CD4-positive, alpha-beta T cell treated with Interleukin-17A for 4 hours (primary cell): ENCODE results near the gene CPSF4L.

Experiments used
- DNase-seq: peaks from one replicate; pipeline ENCODE4 v3.0.0-alpha.2; 2020; ENCODE audit warnings: mixed read lengths

The CPSF4L gene

DNA sequence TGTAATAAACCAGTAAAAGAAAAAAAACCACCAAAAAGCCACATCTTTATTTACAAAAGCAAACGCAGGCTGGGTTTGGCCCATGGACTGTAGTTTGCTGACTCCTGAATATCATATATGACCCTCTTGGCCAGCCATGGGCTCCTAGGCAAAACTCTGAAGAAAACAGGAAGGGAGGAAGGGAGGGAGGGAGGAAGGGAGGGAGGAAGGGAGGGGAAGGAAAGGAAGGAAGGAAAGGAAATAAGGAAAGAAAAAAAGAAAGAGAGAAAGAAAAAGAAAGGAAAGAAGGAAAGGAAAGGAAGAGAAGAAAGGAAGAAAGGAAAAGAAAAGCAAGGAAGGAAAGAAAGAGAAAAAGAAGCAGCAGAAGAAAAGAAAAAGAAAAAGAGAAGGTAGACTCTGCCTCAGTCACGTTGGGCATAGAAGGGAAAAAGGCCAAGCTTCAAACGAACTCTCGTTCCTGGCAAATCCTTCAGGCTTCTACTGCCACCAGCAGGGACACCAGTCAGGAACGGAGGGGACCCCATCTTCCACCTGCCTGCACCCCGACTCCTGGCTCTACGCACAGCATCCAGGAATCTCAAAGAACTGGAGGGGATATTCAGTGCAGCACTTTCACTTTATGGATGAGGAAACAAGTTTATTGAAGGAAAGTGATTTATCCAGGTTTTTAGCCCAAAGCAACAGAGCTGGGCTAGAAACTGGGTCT, 28.0 kb upstream of the CPSF4L start:
- no peak for DNase-seq

- no peak for DNase-seq
Measured at GRCh38 chr17:73288534-73289302, 27.0 kb upstream of the CPSF4L start.

DNA sequence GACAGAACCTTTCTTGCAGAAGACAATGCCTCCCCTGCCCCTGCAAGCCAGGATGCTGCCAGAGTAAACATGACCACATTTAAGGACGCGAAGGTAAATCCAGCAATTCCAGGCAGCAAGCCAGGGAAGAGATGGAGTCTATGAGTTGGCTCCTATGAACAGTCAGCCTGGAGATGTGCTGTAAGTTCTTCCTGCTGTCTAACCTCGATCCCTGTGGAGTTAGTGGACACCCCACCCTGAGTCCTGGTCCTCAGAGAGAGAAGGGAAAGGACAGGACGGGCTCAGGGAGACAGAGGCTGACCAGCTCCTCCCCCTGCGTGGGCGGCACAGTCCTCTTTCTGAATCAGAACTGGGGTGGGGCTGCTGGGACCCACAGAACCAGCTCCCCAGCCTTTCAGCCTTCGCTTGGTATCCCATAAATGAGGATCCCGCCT, 25.2 kb upstream of the CPSF4L start:
- DNase-seq, result no peak

- no peak for DNase-seq
Measured at GRCh38 chr17:73285916-73286862, 24.5 kb upstream of the CPSF4L start.

DNA sequence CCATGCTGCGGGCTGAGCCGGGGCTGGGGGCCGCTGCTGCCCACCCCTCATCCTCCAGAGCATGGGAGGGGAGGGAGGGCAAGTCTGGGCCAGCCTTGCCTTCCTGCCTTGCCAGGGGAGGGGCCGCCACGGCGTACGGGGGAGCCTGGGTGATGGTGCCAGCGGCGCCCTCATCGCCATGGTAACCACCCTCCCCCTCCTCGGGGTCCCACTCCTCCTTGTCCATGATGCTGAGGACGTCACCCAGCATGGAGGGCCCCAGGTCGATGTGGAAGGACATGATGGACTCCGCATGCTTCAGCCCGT, 23.9 kb upstream of the CPSF4L start:
- DNase-seq, result no peak

- DNase-seq, result no peak
Measured at GRCh38 chr17:73284906-73285602, 23.4 kb upstream of the CPSF4L start.

DNA sequence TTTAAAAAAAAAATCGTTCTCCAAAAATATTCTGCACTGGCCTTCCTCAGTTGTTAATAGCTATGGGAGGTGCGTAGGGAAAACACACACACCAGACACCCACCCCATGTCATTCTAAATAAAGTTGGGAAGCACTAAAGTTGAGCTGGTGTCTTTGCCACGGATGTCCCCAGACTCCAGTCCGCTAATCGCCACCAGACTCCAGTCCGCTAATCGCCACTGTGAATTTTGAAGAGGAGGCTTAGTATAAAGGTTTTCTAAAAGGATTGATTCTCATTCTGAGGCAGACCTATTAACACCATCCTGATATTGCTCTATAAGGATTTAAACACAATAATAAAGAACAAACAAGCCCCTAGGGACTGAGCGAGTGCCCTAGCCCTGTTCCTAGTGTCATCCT, 22.7 kb upstream of the CPSF4L start:
- no peak for DNase-seq

DNA sequence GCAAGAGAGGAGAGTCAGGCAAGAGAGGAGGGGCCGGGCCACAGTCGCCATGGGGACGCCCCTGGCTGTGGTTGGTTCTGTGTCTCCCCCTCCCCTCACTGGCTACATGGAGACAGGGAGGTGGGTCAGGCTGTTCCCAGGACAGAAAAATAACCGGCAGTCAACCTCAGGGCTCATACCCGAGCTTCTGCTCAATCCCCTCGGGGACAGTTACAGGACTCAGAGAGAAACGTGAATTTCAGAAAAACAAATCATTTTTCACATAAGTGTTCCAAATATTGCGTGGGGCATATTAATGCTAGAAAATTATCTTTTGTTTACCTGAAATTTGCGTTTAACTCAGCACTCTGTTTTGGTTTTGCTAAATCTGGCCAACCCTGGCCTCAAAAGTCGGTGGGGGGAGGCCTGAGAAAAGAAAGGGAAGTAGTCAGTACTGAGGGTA, 22.2 kb upstream of the CPSF4L start:
- DNase-seq, result no peak

DNA sequence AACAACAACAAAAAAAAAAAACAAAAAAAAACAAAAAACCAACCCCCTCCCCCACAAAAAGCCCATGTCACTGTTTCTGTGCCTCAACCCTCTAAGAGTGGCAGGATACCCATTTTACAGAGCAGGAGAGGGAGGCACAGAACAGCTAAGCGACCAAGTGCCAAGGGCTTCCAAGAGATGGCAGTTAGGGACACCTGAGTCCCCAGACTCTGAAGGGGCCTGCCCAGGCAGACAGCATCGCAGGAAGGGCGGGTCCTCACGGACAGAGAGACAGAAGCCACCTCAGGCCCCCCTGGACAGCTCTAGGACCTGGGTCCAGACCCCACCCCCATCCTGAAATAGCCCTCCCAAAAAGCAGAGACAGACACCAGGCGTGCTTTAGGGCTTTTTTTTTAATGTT, 21.6 kb upstream of the CPSF4L start:
- DNase-seq, result no peak

DNA sequence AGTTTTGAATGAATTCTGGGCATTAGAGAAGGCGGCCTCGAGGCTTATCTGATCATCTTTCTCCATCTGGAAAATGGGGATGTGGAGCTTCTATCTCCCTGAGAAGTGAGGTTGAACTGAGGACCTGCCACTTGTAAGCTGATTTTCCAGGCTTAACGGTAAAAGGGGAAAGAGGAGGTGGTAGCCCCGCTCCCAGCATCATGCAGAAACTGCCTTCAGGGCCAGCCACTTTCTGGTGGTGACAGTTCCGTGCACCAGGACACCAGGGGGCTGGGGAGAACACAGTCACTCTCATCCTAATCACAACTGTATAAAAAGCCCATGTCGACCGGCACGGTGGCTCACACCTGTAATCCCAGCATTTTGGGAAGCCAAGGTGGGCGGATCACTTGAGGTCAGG, 20.9 kb upstream of the CPSF4L start:
- no peak for DNase-seq

- no peak for DNase-seq
Measured at GRCh38 chr17:73281928-73282327, 20.2 kb upstream of the CPSF4L start.

GRCh38 chr17:73280191-73280590, 18.5 kb upstream of the CPSF4L start:
- no peak for DNase-seq

- no peak for DNase-seq
Measured at GRCh38 chr17:73279704-73280103, 18.0 kb upstream of the CPSF4L start.

DNA sequence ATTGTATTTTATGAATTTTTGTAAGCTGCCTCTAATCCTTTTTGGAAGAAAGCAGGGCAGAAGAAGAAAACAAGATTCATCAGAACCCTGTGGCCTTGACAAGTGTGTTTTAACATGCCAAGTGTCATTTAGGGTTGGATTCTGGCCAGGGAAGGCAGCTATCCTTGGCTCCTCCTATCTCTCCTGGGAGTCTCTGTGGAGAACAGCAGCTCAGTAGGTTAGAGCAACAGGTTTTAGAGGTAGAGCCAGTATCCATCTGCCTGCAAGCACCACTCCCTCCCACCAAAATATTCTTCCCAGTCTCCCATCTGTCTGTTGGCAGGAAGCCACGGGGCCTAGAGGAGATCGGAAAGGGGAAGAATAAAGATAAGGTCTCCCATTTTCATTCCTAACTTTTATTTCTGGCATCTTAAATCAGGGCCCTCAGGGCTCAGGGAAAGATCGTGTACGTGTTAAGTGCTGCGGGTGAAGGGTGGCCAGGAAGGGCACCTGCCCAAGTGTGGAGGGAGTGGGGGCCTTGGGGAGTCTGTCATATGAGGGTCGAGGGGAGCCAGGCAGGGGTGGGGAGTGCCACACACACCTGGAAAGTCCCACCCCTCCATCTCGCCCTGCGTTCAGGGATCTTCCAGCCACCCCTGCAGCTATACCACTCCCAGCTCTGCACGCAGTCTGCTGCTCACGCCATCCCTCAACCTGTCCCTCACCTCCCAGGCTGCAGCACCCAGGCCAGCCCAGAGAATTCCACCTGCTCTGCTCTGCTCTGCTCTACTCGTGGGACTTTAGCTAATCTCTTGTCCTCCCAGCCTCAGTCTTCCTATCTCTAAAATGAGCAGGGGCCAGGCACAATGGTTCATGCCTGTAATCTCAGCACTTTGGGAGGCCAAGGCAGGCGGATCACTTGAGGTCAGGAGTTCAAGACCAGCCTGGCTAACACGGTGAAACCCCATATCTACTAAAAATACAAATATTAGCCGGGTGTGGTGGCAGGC, 17.1 kb upstream of the CPSF4L start:
- DNase-seq, result no peak

- no peak for DNase-seq
Measured at GRCh38 chr17:73278049-73278464, 16.4 kb upstream of the CPSF4L start.

DNA sequence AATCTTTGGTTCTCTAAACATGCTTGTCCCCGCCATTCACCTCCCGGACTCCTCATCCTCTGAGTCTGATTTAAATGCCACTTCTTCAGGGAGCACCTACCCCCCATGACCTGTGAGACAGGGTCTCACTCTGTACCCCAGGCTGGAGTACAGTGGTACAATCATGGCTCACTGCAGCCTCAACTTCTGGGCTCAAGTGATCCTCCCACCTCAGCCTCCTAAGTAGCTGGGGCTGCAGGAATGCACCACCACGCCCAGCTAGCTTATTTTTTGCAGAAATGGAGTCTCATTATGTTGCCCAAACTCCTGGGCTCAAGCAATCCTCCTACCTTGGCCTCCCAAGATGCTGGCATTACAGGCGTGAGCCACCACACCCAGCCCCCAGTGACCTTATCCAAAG, 12.8 kb upstream of the CPSF4L start:
- DNase-seq, result no peak

DNA sequence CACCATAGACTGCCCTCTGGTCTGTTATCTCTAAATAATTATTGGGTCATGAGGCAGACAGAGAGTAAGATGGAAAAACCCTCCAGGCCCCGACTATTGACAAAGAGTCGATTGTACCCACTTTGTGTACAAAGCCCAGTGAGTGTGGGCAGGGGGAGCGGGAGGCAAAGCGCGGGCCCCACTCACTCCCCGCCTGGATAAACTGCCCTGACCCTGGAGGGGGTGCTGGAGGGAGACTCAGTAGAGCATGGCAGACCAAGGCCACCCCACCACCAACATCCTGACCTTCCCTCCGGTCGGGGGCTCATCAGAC, 11.2 kb upstream of the CPSF4L start:
- no peak for DNase-seq

- no peak for DNase-seq
Measured at GRCh38 chr17:73271072-73271471, 9.4 kb upstream of the CPSF4L start.

- no peak for DNase-seq
Measured at GRCh38 chr17:73269791-73270190, 8.1 kb upstream of the CPSF4L start.

GRCh38 chr17:73269329-73269615, 7.6 kb upstream of the CPSF4L start:
- DNase-seq, result no peak

DNA sequence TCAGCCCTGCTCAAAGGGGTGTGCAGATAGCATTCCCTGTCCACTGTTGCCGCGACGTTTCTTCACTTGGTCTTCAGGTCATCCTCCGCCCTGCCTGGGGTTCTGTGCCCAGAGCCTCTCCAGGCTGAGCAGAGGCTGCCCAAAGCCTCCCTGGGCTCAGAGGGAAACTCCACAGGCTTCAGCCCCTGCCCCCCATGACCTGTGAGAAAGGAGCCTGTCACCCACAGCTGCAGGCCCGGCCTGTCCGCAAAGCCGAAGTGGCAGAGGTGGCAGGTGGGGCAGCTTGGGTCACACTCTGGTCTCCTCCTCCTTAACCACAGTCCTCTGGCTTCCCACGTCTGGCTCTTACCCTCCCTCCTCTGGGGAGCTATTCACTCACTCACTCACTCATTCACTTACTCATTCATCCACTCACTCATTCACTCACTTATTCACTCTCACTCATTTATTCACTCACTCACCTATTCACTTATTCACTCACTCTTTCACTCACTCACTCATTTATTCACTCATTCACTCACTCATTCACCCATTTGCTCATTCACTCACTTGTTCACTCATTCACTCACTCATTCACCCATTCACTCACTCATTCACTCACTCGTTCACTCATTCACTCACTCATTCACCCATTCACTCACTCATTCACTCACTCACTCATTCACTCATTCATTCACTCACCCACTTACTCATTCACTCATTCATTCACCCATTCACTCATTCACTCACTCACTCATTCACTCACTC, 7.1 kb upstream of the CPSF4L start:
- DNase-seq, result no peak
